ENCODE data around the gene AAGAB.
"Not testable (repeated sequence)": the region's sequence is repeated elsewhere in the genome, so short reads cannot be mapped to it uniquely, and the experiment has no call there.

DNA sequence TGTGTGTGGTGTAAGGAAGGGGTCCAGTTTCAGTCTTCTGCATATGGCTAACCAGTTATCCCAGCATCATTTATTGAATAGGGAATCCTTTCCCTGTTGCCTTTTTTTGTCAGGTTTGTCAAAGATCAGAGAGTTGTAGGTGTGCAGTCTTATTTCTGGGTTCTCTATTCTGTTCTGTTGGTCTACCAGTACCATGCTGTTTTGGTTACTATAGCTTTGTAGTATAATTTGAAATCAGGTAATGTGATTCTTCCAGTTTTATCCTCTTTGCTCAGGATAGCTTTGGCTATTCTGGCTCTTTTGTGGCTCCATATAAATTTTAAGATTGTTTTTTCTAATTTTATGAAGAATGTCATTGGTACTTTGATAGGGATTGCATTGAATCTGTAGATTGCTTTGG is 31.2 kb upstream of the AAGAB start:
- TF ChIP-seq, protein P1, sequence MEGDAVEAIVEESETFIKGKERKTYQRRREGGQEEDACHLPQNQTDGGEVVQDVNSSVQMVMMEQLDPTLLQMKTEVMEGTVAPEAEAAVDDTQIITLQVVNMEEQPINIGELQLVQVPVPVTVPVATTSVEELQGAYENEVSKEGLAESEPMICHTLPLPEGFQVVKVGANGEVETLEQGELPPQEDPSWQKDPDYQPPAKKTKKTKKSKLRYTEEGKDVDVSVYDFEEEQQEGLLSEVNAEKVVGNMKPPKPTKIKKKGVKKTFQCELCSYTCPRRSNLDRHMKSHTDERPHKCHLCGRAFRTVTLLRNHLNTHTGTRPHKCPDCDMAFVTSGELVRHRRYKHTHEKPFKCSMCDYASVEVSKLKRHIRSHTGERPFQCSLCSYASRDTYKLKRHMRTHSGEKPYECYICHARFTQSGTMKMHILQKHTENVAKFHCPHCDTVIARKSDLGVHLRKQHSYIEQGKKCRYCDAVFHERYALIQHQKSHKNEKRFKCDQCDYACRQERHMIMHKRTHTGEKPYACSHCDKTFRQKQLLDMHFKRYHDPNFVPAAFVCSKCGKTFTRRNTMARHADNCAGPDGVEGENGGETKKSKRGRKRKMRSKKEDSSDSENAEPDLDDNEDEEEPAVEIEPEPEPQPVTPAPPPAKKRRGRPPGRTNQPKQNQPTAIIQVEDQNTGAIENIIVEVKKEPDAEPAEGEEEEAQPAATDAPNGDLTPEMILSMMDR (conservative IDR thresholded peaks at IDR 0.05 in 1 of 2, IDR thresholded peaks at IDR 0.05 in 1 of 2; ENCODE audit: low read depth in 1 of 2, low read length in 2 of 2): not testable (repeated sequence)
- TF ChIP-seq EZH2 (IDR thresholded peaks at IDR 0.05; ENCODE audit: low read length, missing control alignments): not testable (repeated sequence)

All from fibroblast of lung (primary cell).